HEK293 (cell line): ENCODE data around the gene GMPPA.

ENCODE experiments used
- CTCF ChIA-PET: fragments of 350-600 bp; formaldehyde crosslinking; extraction: SDS; loops from one replicate; lab custom pipeline; 2021; ENCODE audit warnings: antibody characterized with exemption; lab: Yijun Ruan, JAX
- POLR2A ChIA-PET: fragments of 300-600 bp; formaldehyde crosslinking; extraction: SDS; loops from one replicate; lab custom pipeline; 2020; ENCODE audit warnings: antibody characterized with exemption, inconsistent platforms; lab: Yijun Ruan, JAX
- H3K27ac ChIP-seq: fragments of 200-500 bp; sonication (Bioruptor generic); 2 replicates; pipeline ENCODE4 v1.5.1; 2014; ENCODE audit warnings: low read depth, low read length, control low read depth, inconsistent platforms; ENCODE audit errors: extremely low read depth
- H3K36me3 ChIP-seq, 2 experiments: fragments of 200-500 bp in 1 of 2; sonication (Bioruptor generic) in 1 of 2; 1 replicate in 1 of 2; 2 replicates in 1 of 2; pipeline ENCODE4 v1.5.1; 2014 to 2017; ENCODE audit warnings: inconsistent platforms in 2 of 2, low read length in 2 of 2; ENCODE audit not compliant: control insufficient read depth in 2 of 2, insufficient read depth in 1 of 2
- H3K4me1 ChIP-seq: fragments of 200-500 bp; sonication (Bioruptor generic); 2 replicates; pipeline ENCODE4 v1.5.1; 2014; ENCODE audit warnings: mild to moderate bottlenecking, low read length, inconsistent platforms; ENCODE audit not compliant: control insufficient read depth, insufficient read depth
- H3K4me3 ChIP-seq: 2 replicates; pipeline ENCODE4 v1.5.1; 2011; ENCODE audit warnings: low read depth, mild to moderate bottlenecking, control low read depth, low read length, moderate library complexity
- H3K9me3 ChIP-seq: fragments of 200-500 bp; sonication (Bioruptor generic); 2 replicates; pipeline ENCODE4 v1.5.1; 2014; ENCODE audit warnings: low read depth, low read length, inconsistent platforms; ENCODE audit not compliant: control insufficient read depth, insufficient read depth
- TCF7L2 ChIP-seq: IDR thresholded peaks from 2 replicates; pipeline ENCODE4 v1.6.1; 2011; ENCODE audit warnings: low read depth, mild to moderate bottlenecking, inconsistent platforms, low read length, moderate library complexity, borderline replicate concordance
- ZBTB48 ChIP-seq: fragments of 450-650 bp; formaldehyde crosslinking; IDR thresholded peaks from 2 replicates; pipeline ENCODE4 v1.5.1; 2016; ENCODE audit warnings: missing biosample characterization, missing genetic modification characterization
- ZFHX2 ChIP-seq: fragments of 450-650 bp; formaldehyde crosslinking; conservative IDR thresholded peaks from 2 replicates; pipeline ENCODE4 v1.5.1; 2016; ENCODE audit warnings: missing biosample characterization, missing genetic modification characterization
- ZFP37 ChIP-seq: fragments of 450-650 bp; formaldehyde crosslinking; IDR thresholded peaks from 2 replicates; pipeline ENCODE4 v1.5.1; 2016; ENCODE audit warnings: missing biosample characterization, missing genetic modification characterization
- ZNF114 ChIP-seq: fragments of 450-650 bp; formaldehyde crosslinking; IDR thresholded peaks from 2 replicates; pipeline ENCODE4 v1.5.0; 2017; ENCODE audit warnings: missing biosample characterization, missing genetic modification characterization
- ZNF133 ChIP-seq: fragments of 450-650 bp; formaldehyde crosslinking; IDR thresholded peaks from 2 replicates; pipeline ENCODE4 v1.5.1; 2016; ENCODE audit warnings: missing biosample characterization, missing genetic modification characterization
- ZNF174 ChIP-seq: fragments of 450-650 bp; formaldehyde crosslinking; IDR thresholded peaks from 2 replicates; pipeline ENCODE4 v1.5.0; 2017; ENCODE audit warnings: missing biosample characterization, mild to moderate bottlenecking, missing genetic modification characterization
- ZNF184 ChIP-seq: fragments of 450-650 bp; IDR thresholded peaks from 2 replicates; pipeline ENCODE4 v1.5.1; 2018; ENCODE audit warnings: missing biosample characterization, mild to moderate bottlenecking, missing genetic modification characterization
- ZNF23 ChIP-seq: fragments of 450-650 bp; formaldehyde crosslinking; IDR thresholded peaks from 2 replicates; pipeline ENCODE4 v1.5.1; 2016; ENCODE audit warnings: missing biosample characterization, missing genetic modification characterization, borderline replicate concordance
- ZNF292 ChIP-seq: fragments of 450-650 bp; formaldehyde crosslinking; IDR thresholded peaks from 2 replicates; pipeline ENCODE4 v1.5.1; 2016; ENCODE audit warnings: low read depth, missing biosample characterization, missing genetic modification characterization, borderline replicate concordance
- ZNF311 ChIP-seq: fragments of 450-650 bp; formaldehyde crosslinking; IDR thresholded peaks from 2 replicates; pipeline ENCODE4 v1.5.1; 2017; ENCODE audit warnings: missing biosample characterization, missing genetic modification characterization, borderline replicate concordance
- ZNF324 ChIP-seq: fragments of 450-650 bp; formaldehyde crosslinking; IDR thresholded peaks from 2 replicates; pipeline ENCODE4 v1.5.1; 2016; ENCODE audit warnings: missing biosample characterization, missing genetic modification characterization
- ZNF423 ChIP-seq: fragments of 450-650 bp; formaldehyde crosslinking; IDR thresholded peaks from 2 replicates; pipeline ENCODE4 v1.5.1; 2016; ENCODE audit warnings: missing biosample characterization, missing genetic modification characterization
- ZNF48 ChIP-seq: fragments of 450-650 bp; formaldehyde crosslinking; IDR thresholded peaks from 2 replicates; pipeline ENCODE4 v1.5.1; 2016; ENCODE audit warnings: missing biosample characterization, missing genetic modification characterization
- ZNF660 ChIP-seq: fragments of 450-650 bp; IDR thresholded peaks from 2 replicates; pipeline ENCODE4 v1.5.1; 2018; ENCODE audit warnings: missing biosample characterization, mild to moderate bottlenecking, missing genetic modification characterization
- TF ChIP-seq, protein P1 (sequence below): fragments of 450-650 bp; formaldehyde crosslinking; IDR thresholded peaks from 2 replicates; pipeline ENCODE4 v1.5.1; 2017; ENCODE audit warnings: missing biosample characterization, missing genetic modification characterization
- TF ChIP-seq, protein P2 (sequence below): fragments of 450-650 bp; formaldehyde crosslinking; optimal IDR thresholded peaks from 2 replicates; pipeline ENCODE3; 2016; ENCODE audit warnings: missing biosample characterization, mild to moderate bottlenecking, missing genetic modification characterization
- TF ChIP-seq, protein P3 (sequence below): fragments of 450-650 bp; formaldehyde crosslinking; IDR thresholded peaks from 2 replicates; pipeline ENCODE4 v1.5.1; 2016; ENCODE audit warnings: missing biosample characterization, missing genetic modification characterization
- TF ChIP-seq, protein P4 (sequence below): fragments of 450-650 bp; formaldehyde crosslinking; IDR thresholded peaks from 2 replicates; pipeline ENCODE4 v1.5.1; 2016; ENCODE audit warnings: missing biosample characterization, missing genetic modification characterization

Gene GMPPA

DNA sequence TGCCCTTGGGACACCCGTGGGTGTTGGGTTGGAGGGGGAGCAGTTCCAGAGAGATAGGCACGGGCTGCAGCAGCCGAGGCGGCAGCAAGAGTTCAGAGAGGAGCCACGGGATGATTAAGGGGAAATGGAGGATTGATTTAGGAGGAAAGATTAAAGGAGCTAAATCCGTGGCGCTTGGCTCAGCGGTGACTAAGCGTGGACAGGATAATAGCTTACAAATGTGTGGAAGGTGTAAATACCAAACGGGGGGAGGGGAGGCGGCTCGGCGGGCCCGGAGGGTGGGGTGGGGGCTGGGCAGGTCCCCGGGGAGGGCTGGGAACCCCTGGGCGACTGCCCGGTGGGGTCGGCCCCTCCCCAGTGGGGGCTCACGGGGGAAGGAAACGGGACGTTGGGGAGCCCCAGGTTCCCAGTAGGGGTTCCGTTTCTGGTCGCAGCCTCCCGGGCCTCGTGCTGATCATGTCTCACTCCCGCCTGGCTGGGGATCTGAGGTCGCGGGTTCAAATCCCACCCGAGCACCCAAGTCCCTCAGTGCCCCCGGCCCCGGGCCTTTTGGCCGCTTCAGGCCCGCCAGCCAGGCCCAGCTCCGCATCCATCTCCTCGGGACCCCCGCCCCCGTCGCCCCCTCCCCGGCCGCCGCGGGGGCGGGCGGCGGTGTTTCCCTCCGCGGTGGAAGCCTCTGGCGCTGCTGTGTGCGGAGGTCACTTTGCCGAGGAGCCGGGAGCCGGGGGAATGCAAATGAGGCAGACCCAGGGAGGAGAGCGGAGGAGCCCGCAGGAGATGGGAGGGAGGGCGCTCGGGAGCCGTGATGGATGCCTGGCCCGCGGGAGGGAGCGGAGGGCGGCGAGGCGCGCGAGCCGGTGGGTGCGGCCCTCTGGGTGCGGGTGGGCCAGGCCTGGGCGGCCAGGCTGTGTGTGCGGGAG is 23.7 kb downstream of the GMPPA start:
- Histone ChIP-seq H3K4me3 (no peak overlapping the region), H3K9me3 (no peaks in the 10 kb centered on the region), H3K27ac (no peak overlapping the region), H3K36me3 (no peaks in the 10 kb centered on the region), H3K4me1 (peaks cover 7% of the 10 kb centered on the region)
- ChIA-PET CTCF (interaction anchor here (0.6 to 9.7 kb wide), 15 partner anchors 7 to 245 kb away, joined by 3 to 196 read pairs (median 16); partner anchors contain the start of genes ASIC4 and GMPPA), POLR2A (interaction anchor here (0.7 to 1.8 kb wide), 3 partner anchors 12 to 34 kb away, joined by 3 to 8 read pairs (median 3); no protein-coding TSS in a partner anchor)
- TF ChIP-seq, protein P1, sequence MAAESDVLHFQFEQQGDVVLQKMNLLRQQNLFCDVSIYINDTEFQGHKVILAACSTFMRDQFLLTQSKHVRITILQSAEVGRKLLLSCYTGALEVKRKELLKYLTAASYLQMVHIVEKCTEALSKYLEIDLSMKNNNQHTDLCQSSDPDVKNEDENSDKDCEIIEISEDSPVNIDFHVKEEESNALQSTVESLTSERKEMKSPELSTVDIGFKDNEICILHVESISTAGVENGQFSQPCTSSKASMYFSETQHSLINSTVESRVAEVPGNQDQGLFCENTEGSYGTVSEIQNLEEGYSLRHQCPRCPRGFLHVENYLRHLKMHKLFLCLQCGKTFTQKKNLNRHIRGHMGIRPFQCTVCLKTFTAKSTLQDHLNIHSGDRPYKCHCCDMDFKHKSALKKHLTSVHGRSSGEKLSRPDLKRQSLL = no peak
- TF ChIP-seq TCF7L2 (peak; percentile 60; the same call in 1 of the 2 replicates), ZBTB48 (tag by site-specific recombination) (no peak), ZFHX2 (tag by site-specific recombination) (0 out of 2 replicates have a peak, but pooled peaks have one; percentile 9), ZNF184 (tag by site-specific recombination) (no peak)

DNA sequence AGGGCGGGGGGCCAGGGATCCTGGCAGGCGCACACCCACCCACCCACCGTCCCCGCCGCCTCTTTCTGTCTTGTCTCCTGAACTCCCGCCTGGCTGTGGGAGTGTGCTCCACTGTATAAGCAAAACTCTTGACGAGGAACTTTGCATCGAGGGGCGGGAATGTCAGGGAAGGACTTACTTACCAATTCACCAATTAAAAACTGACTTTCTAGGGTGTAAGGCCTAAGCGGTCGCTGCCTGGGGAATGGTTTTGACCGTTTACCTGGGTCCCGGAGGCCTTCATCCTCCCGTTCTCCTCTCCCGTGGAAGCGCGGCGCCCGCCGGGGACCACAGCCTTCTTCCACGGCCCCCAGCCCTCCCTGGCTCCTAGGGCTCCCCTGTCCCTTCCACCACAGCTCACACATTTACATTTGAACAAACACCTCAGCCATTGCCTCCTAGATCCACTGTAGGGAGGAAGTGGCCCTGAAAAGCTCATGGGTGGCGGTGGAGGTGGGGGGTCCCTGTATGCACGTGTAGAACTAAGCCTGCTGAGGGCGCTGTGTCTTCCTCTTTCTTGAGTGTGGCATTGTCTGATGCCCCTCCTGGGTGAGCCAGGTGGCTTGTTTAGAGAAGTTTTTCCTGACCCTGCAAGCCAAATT is 24.5 kb downstream of the GMPPA start:
- H3K9me3 ChIP-seq = no peaks in the 10 kb centered on the region
- TF ChIP-seq ZNF133 (tag by site-specific recombination) (no peak), ZNF311 (no peak), ZNF23 (tag by site-specific recombination) (no peak), ZNF292 (tag by site-specific recombination) (no peak), ZNF423 (tag by site-specific recombination) (no peak), ZNF48 (no peak), ZNF660 (tag by site-specific recombination) (no peak), ZNF324 (tag by site-specific recombination) (no peak), ZNF174 (tag by site-specific recombination) (no peak), ZNF114 (tag by site-specific recombination) (no peak), ZFP37 (no peak)
- TF ChIP-seq, protein P2, sequence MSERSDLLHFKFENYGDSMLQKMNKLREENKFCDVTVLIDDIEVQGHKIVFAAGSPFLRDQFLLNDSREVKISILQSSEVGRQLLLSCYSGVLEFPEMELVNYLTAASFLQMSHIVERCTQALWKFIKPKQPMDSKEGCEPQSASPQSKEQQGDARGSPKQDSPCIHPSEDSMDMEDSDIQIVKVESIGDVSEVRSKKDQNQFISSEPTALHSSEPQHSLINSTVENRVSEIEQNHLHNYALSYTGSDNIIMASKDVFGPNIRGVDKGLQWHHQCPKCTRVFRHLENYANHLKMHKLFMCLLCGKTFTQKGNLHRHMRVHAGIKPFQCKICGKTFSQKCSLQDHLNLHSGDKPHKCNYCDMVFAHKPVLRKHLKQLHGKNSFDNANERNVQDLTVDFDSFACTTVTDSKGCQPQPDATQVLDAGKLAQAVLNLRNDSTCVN (tag by site-specific recombination) = no peak
- TF ChIP-seq, protein P3, sequence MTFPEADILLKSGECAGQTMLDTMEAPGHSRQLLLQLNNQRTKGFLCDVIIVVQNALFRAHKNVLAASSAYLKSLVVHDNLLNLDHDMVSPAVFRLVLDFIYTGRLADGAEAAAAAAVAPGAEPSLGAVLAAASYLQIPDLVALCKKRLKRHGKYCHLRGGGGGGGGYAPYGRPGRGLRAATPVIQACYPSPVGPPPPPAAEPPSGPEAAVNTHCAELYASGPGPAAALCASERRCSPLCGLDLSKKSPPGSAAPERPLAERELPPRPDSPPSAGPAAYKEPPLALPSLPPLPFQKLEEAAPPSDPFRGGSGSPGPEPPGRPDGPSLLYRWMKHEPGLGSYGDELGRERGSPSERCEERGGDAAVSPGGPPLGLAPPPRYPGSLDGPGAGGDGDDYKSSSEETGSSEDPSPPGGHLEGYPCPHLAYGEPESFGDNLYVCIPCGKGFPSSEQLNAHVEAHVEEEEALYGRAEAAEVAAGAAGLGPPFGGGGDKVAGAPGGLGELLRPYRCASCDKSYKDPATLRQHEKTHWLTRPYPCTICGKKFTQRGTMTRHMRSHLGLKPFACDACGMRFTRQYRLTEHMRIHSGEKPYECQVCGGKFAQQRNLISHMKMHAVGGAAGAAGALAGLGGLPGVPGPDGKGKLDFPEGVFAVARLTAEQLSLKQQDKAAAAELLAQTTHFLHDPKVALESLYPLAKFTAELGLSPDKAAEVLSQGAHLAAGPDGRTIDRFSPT (tag by site-specific recombination) = no peak
- TF ChIP-seq, protein P4, sequence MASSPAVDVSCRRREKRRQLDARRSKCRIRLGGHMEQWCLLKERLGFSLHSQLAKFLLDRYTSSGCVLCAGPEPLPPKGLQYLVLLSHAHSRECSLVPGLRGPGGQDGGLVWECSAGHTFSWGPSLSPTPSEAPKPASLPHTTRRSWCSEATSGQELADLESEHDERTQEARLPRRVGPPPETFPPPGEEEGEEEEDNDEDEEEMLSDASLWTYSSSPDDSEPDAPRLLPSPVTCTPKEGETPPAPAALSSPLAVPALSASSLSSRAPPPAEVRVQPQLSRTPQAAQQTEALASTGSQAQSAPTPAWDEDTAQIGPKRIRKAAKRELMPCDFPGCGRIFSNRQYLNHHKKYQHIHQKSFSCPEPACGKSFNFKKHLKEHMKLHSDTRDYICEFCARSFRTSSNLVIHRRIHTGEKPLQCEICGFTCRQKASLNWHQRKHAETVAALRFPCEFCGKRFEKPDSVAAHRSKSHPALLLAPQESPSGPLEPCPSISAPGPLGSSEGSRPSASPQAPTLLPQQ (tag by site-specific recombination) = no peak
- CTCF ChIA-PET = interaction anchor here (0.5 to 9.7 kb wide), 12 partner anchors 10 to 163 kb away, joined by 3 to 196 read pairs (median 4); partner anchors contain the start of genes ASIC4 and GMPPA
- H3K27ac ChIP-seq = no peak overlapping the region
- H3K4me3 ChIP-seq = no peak overlapping the region
- peaks cover 7% of the 10 kb centered on the region for H3K4me1 ChIP-seq
- no peaks in the 10 kb centered on the region for H3K36me3 ChIP-seq
- POLR2A ChIA-PET = interaction anchor here (0.6 kb wide), 1 partner anchor 14 kb away, joined by 11 read pairs; no protein-coding TSS in a partner anchor
